CD14-positive monocyte (primary cell): ENCODE measurements around the gene SPTBN5. TPM values are rescaled to one million over a fixed set of nuclear protein-coding genes. Genes with fewer than 3 reads are reported as not detected.

Experiments used
- DNase-seq, 3 donors: peaks; one replicate each; pipeline ENCODE4 v3.0.0-alpha.2; 2011 to 2022
- H2AFZ ChIP-seq: 2 replicates; pipeline ENCODE4 v1.6.0; 2012; ENCODE audit warnings: mild to moderate bottlenecking, low read depth, low read length, inconsistent platforms; ENCODE audit not compliant: insufficient read depth, poor library complexity, severe bottlenecking
- H3K27ac ChIP-seq, 2 donors: 1 replicate in 1 of 2; 2 replicates in 1 of 2; pipeline ENCODE4 v1.5.1; 2012 to 2013; ENCODE audit warnings: low read length in 2 of 2, control low read depth in 1 of 2, inconsistent platforms in 1 of 2, low read depth in 1 of 2, mild to moderate bottlenecking in 1 of 2
- H3K27me3 ChIP-seq, 2 donors: one replicate each; pipeline versions ENCODE4 v1.6.0 to v1.6.1; 2011 to 2013; ENCODE audit warnings: low read length in 2 of 2; ENCODE audit not compliant: control insufficient read depth in 2 of 2, insufficient read depth in 2 of 2
- H3K36me3 ChIP-seq, 2 donors: replicated peaks in 1 of 2; 1 replicate in 1 of 2; 2 replicates in 1 of 2; pipeline versions ENCODE4 v1.5.1 to v1.6.1; 2012 to 2013; ENCODE audit warnings: low read length in 2 of 2, control low read depth in 1 of 2, inconsistent platforms in 1 of 2, mild to moderate bottlenecking in 1 of 2; ENCODE audit not compliant: insufficient read depth in 2 of 2, control insufficient read depth in 1 of 2
- H3K4me1 ChIP-seq, 2 donors: 1 replicate in 1 of 2; 2 replicates in 1 of 2; pipeline versions ENCODE4 v1.5.1 to v1.6.1; 2012 to 2013; ENCODE audit warnings: low read length in 2 of 2, control low read depth in 1 of 2, inconsistent platforms in 1 of 2, mild to moderate bottlenecking in 1 of 2, moderate library complexity in 1 of 2; ENCODE audit not compliant: insufficient read depth in 2 of 2, control insufficient read depth in 1 of 2
- H3K4me2 ChIP-seq: replicated peaks from 2 replicates; pipeline ENCODE3; 2012; ENCODE audit warnings: low read length, moderate library complexity, mild to moderate bottlenecking; ENCODE audit not compliant: poor library complexity, severe bottlenecking; ENCODE audit errors: extremely low read depth
- H3K4me3 ChIP-seq, 3 experiments: fragments of 200-600 bp in 1 of 3; sonication (generic) in 1 of 3; replicated peaks in 1 of 3; 1 replicate in 2 of 3; 2 replicates in 1 of 3; pipeline ENCODE4 v1.5.1; 2011 to 2013; ENCODE audit warnings: low read length in 3 of 3, mild to moderate bottlenecking in 3 of 3, control low read depth in 2 of 3, low read depth in 2 of 3, inconsistent platforms in 1 of 3, moderate library complexity in 1 of 3
- H3K79me2 ChIP-seq: 2 replicates; pipeline ENCODE4 v1.6.0; 2012; ENCODE audit warnings: mild to moderate bottlenecking, control low read depth, inconsistent platforms, low read length, moderate library complexity; ENCODE audit not compliant: insufficient read depth
- H3K9ac ChIP-seq: 2 replicates; pipeline ENCODE4 v1.6.0; 2017; ENCODE audit warnings: low read length, mild to moderate bottlenecking; ENCODE audit not compliant: insufficient read depth, poor library complexity, severe bottlenecking
- H3K9me3 ChIP-seq, 2 donors: replicated peaks in 1 of 2; 1 replicate in 1 of 2; 2 replicates in 1 of 2; pipeline versions ENCODE4 v1.5.1 to v1.6.1; 2012 to 2013; ENCODE audit warnings: low read length in 2 of 2, control low read depth in 1 of 2; ENCODE audit not compliant: control insufficient read depth in 1 of 2, insufficient read depth in 1 of 2
- H4K20me1 ChIP-seq: 2 replicates; pipeline ENCODE4 v1.6.0; 2012; ENCODE audit warnings: mild to moderate bottlenecking, low read length, control low read depth, moderate library complexity; ENCODE audit not compliant: insufficient read depth
- H3K27ac Mint-ChIP-seq, 7 donors: one replicate each; pipeline ENCODE4 v1.8.0; 2020; ENCODE audit warnings: mild to moderate bottlenecking in 7 of 7, mixed read lengths in 7 of 7, moderate library complexity in 6 of 7, inconsistent platforms in 2 of 7
- H3K27me3 Mint-ChIP-seq, 3 donors: one replicate each; pipeline ENCODE4 v1.8.0; 2021 to 2022; ENCODE audit warnings: low read depth in 3 of 3, mild to moderate bottlenecking in 3 of 3, mixed read lengths in 3 of 3, moderate library complexity in 3 of 3, inconsistent platforms in 1 of 3
- H3K36me3 Mint-ChIP-seq, 2 donors: one replicate each; pipeline ENCODE4 v1.8.0; 2020; ENCODE audit warnings: mixed read lengths in 2 of 2, inconsistent platforms in 1 of 2, mild to moderate bottlenecking in 1 of 2
- H3K4me1 Mint-ChIP-seq: one replicate; pipeline ENCODE4 v1.8.0; 2020; ENCODE audit warnings: mild to moderate bottlenecking, mixed read lengths
- H3K4me3 Mint-ChIP-seq, 2 donors: one replicate each; pipeline ENCODE4 v1.8.0; 2020; ENCODE audit warnings: mild to moderate bottlenecking in 2 of 2, mixed read lengths in 2 of 2, moderate library complexity in 1 of 2
- H3K9me3 Mint-ChIP-seq, 7 donors: one replicate each; pipeline ENCODE4 v1.8.0; 2020 to 2022; ENCODE audit warnings: mixed read lengths in 7 of 7, mild to moderate bottlenecking in 6 of 7, moderate library complexity in 6 of 7, inconsistent platforms in 2 of 7
- CTCF ChIP-seq: fragments of 200-600 bp; IDR thresholded peaks from one replicate; pipeline ENCODE4 v1.8.0; 2022; ENCODE audit warnings: antibody characterized with exemption, mild to moderate bottlenecking
- WGBS: methylation state at CpG from one replicate; pipeline ENCODE4 v1.1.5; 2013; ENCODE audit warnings: missing lambda C conversion rate; ENCODE audit not compliant: insufficient coverage; 5-methylcytosine and 5-hydroxymethylcytosine counted together
- intact Hi-C, 2 donors: fragments of 100-400 bp; cut with micrococcal nuclease; formaldehyde crosslinking; loops; one replicate each; pipeline versions ENCODE4 v1.15.0 to v1.15.1; 2023
- polyA plus RNA-seq, 3 donors: library from polyadenylated mRNA; depleted of rRNA in 1 of 3; unstranded in 2 of 3; stranded (reverse) in 1 of 3; fragments of 300-500 nt in 2 of 3; fragments of >200 nt in 1 of 3; fragmentation: Illumina TruSeq in 2 of 3; gene quantifications; 1 replicate in 2 of 3; 2 replicates in 1 of 3; pipeline ENCODE4 v1.2.3, GENCODE V29; 2012 to 2021
- small RNA-seq: library from RNA; depleted of rRNA; stranded (forward); fragments of <200 nt; gene quantifications from one replicate; pipeline ENCODE3, GENCODE V24; 2012; ENCODE audit warnings: low read depth; ENCODE audit not compliant: insufficient read length

Gene SPTBN5
- polyA plus RNA-seq, 3 donors: 0.29 TPM; not detected in 2

DNA sequence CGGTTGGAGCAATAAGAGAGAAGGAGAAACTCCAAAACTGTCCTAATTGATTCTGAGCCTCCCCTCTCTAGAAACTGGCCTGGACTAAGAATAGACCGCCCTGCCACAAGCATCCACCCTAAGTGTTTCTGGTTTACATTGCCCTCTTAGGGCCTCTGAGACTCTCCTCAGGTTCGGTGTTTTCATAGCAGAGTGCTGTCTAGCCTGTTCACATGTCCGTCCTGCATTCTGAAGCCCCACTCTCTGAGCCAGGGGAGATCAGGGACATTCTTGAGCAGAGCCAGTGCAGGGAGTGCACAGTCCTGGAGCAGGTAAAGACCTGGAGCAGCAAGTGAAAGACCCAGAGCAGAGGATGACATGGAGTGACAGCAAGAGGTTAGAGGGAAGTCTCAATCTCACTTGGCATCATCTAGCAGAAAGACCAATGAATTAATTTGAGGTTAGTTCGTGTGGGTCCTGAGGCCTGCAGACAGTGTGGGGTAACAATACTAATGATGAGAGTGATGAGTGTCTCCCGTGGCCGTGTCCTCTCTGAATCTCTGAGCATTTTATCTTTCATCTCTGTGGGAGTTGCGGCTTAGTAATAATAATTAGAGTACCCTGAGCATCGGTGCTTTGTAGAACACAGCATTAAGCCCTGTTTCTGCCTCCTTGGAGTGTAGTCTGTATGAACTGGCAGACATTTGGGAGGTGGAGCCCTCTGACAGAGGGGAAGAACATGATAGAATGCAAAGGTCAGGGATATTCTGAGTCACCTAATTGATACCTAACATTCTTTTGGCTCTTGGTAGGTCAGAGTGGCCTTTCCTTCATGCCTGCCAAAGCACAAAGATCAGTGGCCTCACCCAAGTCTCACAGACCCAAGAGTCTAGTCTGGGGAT is 95.0 kb downstream of the SPTBN5 start:
- no peak overlapping the region for H3K4me2 ChIP-seq
- H3K4me3 ChIP-seq: no peak overlapping the region
- H3K4me1 Mint-ChIP-seq: peaks cover 3% of the 10 kb centered on the region
- H3K27ac Mint-ChIP-seq: no peak overlapping the region
- intact Hi-C loops: no loop called here
- no peaks in the 10 kb centered on the region for H3K27me3 ChIP-seq
- 98% methylated on average over 5 of the region's 9 CpGs for WGBS
- H4K20me1 ChIP-seq: no peaks in the 10 kb centered on the region
- peaks cover 0 to 1% (median 0%) of the 10 kb centered on the region in 7 donors for H3K9me3 Mint-ChIP-seq
- H3K9me3 ChIP-seq: no peaks in the 10 kb centered on the region
- H3K4me3 Mint-ChIP-seq: no peak overlapping the region
- H3K4me1 ChIP-seq: no peaks in the 10 kb centered on the region
- no peak overlapping the region for H3K9ac ChIP-seq
- H3K27ac ChIP-seq: no peak overlapping the region
- H2AFZ ChIP-seq: no peak overlapping the region
- no peaks in the 10 kb centered on the region for H3K79me2 ChIP-seq
- H3K36me3 ChIP-seq: peaks cover 5 to 26% of the 10 kb centered on the region in 2 donors
- no peak for TF ChIP-seq CTCF
- peaks cover 18 to 26% of the 10 kb centered on the region in 2 donors for H3K36me3 Mint-ChIP-seq
- peaks cover 0 to 2% (median 0%) of the 10 kb centered on the region in 3 donors for H3K27me3 Mint-ChIP-seq
- DNase-seq: no peak

Small RNA genes within 50 kb of the gene (small RNA-seq; reads per million reads assigned to genes)
- gene JMJD7-PLA2G4B (not detected), gene MIR4310 (not detected), gene RNA5SP393 (not detected)

Other genes with a start within 250 kb of the SPTBN5 start
- 1 to 10 TPM; 2.7 to 6.9 (median 4.2) TPM for gene MGA, start 233.6 kb downstream of the SPTBN5 start, polyA plus RNA-seq
- 1 to 10 TPM in 2 of 3 donors, under 1 TPM in 1; 0.76 to 8.6 (median 1.1) TPM for gene MAPKBP1, start 119.6 kb downstream of the SPTBN5 start, polyA plus RNA-seq
- gene JMJD7, start 66.0 kb downstream of the SPTBN5 start, polyA plus RNA-seq: 10 to 100 TPM; 11.3 to 18.8 (median 15.2) TPM
- 10 to 100 TPM in 1 of 3 donors, 1 to 10 TPM in 1, under 1 TPM in 1; 0.31 to 32.1 (median 1.6) TPM for gene PLA2G4B, start 55.2 kb downstream of the SPTBN5 start, polyA plus RNA-seq
- 10 to 100 TPM; 12.8 to 16.0 (median 14.2) TPM for gene EHD4, start 78.5 kb upstream of the SPTBN5 start, polyA plus RNA-seq
- gene PLA2G4E, start 127.0 kb upstream of the SPTBN5 start, polyA plus RNA-seq: not detected
- not detected for gene PLA2G4D, start 200.5 kb upstream of the SPTBN5 start, polyA plus RNA-seq